Activated CD4-positive, CD25-positive, alpha-beta regulatory T cell treated with anti-CD3 and anti-CD28 coated beads, Interleukin-2, amount 50 U/mL, for 24 hours (primary cell): ENCODE measurements around the gene MAGED1.
"Not testable (repeated sequence)": the region's sequence is repeated elsewhere in the genome, so short reads cannot be mapped to it uniquely, and the experiment has no call there.

Experiments used
- ATAC-seq, 2 donors: fragments of 150-1000 bp; cut with Tn5 transposase; one replicate each; pipeline ENCODE4 v1.10.0; 2021; ENCODE audit warnings: mild to moderate bottlenecking in 1 of 2, moderate library complexity in 1 of 2

Gene MAGED1

GRCh38 chrX:51899741-51900140, 6.3 kb downstream of the MAGED1 start:
- no peak for ATAC-seq

GRCh38 chrX:51902510-51903050, 9.2 kb downstream of the MAGED1 start:
- ATAC-seq, result no peak

GRCh38 chrX:51905152-51905551, 11.7 kb downstream of the MAGED1 start:
- ATAC-seq, result not testable (repeated sequence)

GRCh38 chrX:51905711-51906110, 12.3 kb downstream of the MAGED1 start:
- ATAC-seq, result no peak

- no peak for ATAC-seq
These were observed 24.2 kb downstream of the MAGED1 start for GRCh38 chrX:51917604-51918003.

GRCh38 chrX:51922561-51922960, 29.1 kb downstream of the MAGED1 start:
- ATAC-seq, result no peak

- ATAC-seq, result no peak
These were observed 38.2 kb downstream of the MAGED1 start for GRCh38 chrX:51931566-51932150.
